Activated gamma-delta T cell (primary cell): ENCODE results near the gene NSA2.
"Not testable (repeated sequence)": the region's sequence is repeated elsewhere in the genome, so short reads cannot be mapped to it uniquely, and the experiment has no call there.

Experiments used
- DNase-seq: peaks from one replicate; lab custom pipeline; 2025; lab: John Stamatoyannopoulos, UW
- total RNA-seq, 2 donors: gene quantifications; one replicate each; lab custom pipeline; 2026; lab: John Stamatoyannopoulos, UW

NSA2 gene
- 114 to 125 reads per million in 2 donors for total RNA-seq

DNA sequence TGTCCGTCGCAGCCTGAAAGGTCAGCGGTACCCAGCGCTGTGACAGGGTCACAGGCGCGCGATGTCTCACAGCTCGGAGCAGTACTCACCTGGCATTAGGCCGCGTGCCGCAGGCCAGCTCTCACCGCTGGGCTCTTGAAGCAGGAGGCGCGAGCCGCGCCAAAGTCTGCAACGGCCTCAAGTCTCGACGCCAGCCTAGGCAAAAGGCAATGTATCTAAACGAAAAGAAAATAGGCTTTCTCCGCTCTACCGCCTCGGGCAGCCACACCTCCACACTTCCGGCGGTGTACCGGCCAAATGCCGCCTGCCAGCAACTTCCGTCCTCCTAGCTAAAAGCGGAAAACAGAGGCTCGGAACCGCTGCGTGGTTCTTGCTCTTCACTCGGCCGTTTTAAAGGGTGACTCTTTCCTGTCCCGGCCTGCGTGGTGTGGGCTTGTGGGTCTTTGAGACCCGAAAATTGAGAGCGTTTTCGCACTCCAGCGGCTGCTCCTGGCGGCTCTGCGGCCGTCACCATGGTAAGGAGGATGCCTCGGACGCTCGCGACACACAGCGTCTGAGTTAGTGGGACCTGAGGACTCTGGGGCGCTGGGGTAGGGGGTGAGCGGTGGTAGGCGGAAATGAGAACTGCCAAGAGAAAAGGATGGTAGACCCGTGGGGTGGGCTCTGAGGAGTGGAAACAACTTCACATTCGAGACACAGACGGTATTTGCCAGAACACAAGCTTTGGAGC lies at the start of gene NSA2, which contains the start of gene GFM2:
NSA2 (plus strand) TSS at position 401 of the 730 bp plus-strand sequence; CDS start at position 513, 112 bp downstream.
GFM2 (minus strand) TSS at position 269 of the 730 bp plus-strand sequence. CDS start 3,375 bp downstream, outside the sequence.
- DNase-seq, result peak; percentile 78

DNA sequence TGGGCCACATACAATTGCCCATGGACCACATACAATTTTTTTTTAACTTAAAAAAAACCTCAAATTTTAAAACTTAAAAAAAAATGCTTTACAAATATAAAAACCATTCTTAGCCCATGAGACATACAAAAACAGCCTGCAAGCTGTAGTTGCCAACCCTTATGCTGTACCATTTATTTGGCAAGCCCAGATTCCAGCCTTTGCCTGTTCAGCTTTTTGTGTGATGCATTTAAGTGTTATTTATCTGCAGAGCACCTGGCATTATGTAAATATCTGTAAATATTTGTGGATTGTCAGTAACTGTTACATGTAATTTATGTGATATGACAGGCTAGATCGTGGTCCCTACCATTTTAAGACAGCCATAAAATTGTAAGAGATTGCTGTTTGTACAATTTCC lies 49.5 kb upstream of the NSA2 start:
- no peak for DNase-seq

DNA sequence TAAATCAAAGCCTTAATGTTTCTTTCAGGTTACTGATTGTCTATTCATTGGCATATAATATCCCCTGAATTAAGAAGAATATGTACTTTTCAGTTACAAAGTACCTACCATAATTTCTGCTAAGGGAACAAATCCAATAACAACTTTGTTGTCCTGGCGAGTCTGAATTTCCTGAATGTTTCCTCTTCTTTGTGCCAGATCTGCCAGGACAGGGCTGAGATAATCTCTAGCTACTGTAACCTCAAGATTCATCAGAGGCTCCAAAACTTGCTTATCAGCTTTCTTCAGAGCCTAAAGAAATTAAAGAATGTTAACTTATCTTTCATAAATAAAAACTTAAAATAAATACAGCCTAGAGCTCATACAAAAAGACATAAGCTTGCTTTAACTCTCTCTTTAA lies 44.8 kb upstream of the NSA2 start:
- no peak for DNase-seq

DNA sequence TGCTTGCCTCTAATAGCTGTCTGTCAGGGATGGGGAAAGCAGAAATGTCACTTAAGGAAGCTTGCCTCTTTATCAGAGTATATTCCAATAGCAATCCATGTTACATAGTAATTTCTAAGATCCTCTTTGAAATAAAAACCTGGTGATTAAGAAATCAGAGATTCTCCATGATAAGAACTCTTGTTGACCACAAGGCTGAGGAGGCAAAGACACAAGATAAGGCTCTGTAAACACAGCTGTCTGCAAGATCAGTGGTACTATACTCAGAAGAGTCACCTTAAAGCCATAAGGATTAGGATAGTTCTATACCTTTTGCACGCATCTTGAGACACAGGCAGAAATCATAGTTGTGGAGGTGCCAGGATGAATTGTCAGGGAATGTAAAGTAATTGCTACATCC lies 41.7 kb upstream of the NSA2 start:
- no peak for DNase-seq

DNA sequence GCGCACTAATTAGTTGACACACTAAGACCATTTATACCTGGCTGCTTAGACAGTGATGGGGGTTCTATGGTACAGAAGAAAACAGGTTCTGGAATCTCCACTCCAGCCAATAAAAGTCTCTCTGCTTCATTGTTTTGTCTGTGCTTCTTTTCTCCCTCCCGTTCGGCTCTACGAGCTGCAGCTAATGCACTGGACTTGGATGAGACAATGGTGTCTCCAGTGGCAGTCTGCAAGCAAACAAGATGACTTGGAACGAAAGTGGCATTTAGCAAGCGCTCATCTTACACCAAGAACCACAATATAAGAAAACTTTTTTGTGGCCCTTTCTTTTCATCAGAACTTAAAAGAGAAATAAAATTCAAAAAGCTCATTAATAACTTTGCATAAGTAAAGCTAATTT lies 30.3 kb upstream of the NSA2 start:
- no peak for DNase-seq

DNA sequence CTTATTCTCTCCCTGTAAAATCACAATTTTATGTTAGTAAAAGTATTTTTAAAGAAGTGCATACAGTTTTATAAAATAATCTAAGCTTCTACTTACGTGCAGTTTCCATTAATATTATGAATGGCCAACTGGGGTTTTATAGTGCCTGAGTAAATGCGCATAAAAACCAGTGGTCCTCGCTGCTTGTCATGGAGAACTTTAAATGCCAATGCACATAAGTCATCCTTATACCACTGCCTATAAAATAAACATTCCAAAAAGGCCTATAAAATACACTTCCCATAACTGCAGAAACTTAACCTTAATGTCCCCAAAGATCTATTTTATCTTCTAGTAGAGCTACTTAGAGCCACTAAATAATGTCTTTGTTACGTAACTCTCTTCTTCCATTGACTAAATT lies 28.6 kb upstream of the NSA2 start:
- no peak for DNase-seq

DNA sequence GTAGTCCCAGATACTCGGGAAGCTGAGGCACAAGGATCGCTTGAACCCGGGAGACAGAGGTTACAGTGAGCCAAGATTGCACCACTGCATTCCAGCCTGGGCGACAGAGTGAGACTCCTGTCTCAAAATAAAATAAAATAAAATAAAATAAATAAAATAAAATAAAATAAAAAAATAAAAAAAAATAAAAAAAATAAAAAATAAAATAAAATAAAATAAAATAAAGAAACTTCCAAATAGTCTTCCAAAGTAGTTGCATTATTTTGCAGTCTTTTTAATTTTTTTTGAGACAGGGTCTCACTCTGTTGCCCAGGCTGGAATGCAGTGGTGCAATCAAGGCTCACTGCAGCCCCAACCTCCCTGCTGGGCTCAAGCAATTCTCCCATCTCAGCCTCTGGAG lies 18.3 kb upstream of the NSA2 start:
- not testable (repeated sequence) for DNase-seq

DNA sequence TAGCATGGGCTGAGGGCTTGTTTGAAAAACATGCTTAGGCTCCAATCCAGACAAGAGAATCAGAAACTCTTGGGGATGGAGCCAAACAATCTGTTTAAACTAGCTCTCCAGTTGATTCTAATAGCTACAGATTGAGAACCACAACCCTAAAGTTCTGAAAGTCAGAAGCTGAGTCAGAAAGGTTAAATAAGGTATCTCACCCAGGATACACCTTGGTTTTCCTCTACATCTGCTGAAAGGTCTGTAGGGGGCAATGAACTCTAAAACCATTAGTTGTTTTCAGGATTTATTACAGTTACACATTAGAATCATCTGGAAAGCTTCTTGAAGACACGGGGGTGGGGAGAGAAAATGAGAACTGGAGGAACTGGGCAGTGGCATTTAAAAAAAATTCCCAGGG lies 5.8 kb upstream of the NSA2 start:
- DNase-seq, result no peak

DNA sequence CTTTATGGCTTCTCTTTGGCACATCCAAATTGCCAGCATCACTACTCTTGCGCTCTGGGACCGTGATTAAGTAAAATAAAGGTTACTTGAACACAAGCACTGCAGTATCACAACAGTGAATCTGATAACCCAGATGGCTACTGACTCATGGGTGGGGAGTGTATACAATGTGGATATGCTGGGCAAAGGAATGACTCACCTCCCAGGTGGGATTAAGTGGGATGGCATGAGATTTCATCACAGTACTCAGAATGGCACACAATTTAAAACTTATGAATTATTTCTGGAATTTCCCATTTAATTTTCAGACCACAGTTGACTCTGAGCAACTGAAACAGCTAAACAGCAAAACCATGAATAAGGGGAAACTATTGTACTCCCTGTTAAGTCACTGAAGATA lies 4.5 kb upstream of the NSA2 start:
- no peak for DNase-seq

DNA sequence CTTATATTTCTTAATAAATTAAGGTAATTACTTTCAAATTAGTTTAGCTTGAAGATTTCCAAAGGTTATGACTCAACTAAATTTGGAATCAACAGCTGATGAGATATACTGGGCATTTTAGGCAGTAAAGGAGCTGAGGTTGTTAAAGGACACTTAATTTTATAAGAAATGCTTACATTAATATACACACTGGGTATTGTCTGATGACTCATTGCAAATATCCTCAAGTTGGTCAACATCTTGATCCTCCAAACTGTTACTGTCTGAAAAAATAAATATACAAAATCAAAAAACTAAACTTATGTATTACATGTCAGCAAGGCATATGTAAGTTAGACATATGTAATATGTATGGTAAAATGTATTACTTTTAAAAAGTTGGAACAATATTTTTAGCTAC lies 3.5 kb upstream of the NSA2 start:
- DNase-seq, result no peak

DNA sequence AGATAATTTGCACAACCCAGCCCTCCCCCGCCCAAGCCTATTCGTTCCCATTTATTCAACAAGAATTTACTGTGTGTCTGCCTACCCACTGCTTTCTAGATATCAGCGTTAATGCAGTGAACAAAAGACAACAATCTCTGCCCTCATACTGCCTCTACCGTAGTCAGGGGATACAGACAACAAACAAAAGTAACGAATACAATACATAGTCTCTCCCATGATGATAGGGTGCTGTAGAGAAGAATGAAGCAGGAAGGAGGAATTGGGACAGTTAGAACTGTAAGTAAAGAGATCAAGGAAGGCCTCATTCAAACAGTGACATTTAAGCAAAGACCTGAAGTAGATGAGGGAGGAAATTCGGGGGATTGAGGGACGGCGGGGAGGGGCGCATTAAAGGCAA lies 1.8 kb upstream of the NSA2 start:
- DNase-seq, result no peak

DNA sequence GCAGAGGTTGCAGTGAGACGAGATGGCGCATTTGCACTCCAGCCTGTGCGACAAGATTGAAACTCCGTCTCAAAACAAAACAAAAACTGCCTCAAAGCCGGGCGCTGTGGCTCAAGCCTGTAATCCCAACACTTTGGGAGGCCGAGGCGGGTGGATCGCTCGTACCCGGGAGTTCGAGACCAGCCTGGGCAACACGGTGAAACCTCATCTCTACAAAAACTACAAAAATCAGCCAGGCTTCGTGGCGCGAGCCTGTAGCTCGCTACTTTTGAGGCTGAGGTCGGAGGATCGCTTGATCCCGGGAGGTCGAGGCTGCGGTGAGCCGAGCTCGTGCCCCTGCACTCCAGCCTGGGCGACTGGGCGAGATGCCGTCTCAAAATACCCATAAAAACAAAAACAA lies 1.1 kb upstream of the NSA2 start:
- no peak for DNase-seq

DNA sequence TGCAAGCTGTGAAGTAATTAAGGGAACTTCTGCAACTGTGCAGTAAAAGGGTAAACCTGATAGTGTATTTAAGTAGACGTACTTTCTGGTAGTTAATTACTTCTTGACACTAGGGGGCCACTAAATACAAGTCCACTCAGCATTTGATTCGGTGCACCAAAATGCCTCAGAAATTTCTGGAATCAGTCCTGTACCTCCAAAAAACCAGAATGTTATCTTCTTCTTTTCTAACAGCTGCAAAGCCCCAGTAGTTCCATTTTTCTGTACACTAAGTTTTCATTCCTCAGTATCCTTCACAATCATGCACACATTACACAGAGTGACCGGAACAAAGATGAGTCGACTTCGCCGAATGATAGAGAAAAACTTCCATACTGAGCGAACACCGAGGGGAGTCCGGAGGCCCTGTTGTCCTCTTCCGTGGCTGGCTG lies 616 bp upstream of the NSA2 start:
- DNase-seq, result no peak

DNA sequence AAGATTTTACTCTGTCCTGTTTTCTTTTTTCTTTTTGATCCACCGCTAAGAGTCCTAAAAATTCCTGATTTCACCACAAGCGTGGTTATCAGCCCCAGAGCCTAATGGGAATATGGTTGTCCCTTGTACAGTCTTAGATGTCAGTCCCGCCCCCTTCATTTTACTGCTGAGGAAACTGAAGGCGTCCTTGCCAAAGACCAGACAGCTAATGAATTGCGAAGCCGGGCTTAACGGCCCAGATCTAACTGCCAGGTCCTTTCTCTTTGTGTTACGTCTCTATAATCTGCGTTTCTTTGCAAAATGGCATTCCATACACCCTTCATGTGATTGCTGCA lies 497 bp downstream of the NSA2 start:
- DNase-seq, result no peak

DNA sequence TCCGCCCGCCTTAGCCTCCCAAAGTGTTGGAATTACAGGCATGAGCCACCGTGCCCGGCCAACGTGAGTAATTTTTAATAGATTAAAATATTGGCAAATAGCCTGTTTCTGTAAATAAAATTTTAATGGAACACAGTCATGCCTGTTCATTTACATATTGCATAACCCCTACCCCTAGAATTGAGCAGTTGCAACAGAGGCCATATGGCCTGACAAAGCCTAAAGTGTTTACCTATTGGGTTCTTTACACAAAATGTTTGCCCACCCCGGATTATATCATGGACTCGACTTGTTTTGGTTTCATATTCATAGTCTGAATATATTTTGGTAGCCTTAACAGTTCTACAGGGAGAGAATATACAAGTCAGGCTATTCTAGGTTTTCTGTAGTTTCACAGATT lies 5.3 kb downstream of the NSA2 start:
- no peak for DNase-seq

DNA sequence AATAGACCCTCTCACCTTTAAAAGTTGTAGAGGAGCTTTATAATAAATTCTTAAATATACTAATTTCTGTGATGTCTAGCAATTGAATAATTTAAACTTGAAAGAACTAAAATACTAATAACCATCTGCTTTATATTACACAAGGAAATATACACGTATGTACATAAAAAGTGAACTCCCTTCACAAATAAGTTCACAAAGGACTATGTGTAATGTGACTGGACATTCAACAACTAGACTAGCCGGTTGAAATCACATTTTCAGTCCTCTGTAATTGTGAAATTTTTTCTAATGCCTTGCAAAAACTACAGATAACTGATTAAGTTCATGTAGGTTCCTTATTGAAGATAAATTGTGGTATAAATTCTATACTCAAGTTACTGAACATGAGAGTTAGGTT lies 11.6 kb downstream of the NSA2 start:
- no peak for DNase-seq

DNA sequence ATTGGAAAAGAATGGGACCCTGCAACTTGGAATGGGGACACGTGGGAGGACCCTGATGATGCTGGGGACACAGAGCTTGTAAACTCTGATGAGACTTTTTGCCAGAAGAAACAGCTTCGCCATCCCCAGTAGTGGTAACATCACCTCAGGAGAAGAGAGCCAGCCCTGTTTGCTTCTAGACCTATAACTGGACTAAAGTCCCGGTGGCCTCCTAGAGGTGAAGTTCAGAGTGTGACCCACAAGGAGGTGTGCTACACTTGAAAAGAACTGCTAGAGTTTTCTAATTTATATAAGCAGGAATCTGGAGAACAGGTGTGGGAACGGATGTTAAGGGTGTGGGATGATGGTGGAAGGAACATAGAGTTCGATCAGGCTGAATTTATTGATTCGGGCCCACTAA lies 19.8 kb downstream of the NSA2 start:
- DNase-seq, result no peak

DNA sequence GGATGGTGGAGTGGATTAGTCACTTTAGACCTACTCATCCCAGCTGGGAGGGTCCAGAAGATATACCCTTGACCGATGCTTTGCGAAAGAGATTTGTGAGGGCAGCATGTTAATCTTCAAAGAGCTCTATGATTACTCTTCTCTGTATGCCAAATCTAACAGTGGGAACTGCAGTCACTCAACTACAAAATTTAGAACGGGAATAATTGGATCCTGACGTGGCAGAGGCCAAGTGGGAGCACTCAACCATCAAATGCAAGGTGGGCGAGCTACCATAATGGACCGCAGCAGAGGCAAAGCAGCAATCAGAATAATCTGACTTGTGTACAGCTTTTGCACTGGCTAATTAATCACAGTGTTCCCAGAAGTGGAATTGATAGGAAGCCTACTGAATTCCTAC lies 20.4 kb downstream of the NSA2 start:
- DNase-seq, result no peak

DNA sequence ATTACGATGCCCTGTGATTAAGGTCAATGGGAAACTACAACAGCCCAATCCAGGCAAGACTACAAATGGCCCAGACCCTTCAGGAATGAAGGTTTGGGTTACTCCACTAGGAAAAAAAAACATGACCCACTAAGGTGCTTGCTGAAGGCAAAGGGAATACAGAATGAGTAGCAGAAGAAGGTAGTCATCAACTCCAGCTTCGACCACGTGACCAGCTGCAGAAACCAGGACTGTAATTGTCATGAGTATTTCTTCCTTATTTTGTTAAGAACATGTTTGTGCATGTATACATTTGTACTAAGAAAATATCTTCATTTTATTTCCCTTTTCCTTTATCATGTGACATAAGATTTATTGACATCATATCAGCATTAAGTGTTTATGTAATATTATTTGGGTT lies 24.6 kb downstream of the NSA2 start:
- DNase-seq, result not testable (repeated sequence)

DNA sequence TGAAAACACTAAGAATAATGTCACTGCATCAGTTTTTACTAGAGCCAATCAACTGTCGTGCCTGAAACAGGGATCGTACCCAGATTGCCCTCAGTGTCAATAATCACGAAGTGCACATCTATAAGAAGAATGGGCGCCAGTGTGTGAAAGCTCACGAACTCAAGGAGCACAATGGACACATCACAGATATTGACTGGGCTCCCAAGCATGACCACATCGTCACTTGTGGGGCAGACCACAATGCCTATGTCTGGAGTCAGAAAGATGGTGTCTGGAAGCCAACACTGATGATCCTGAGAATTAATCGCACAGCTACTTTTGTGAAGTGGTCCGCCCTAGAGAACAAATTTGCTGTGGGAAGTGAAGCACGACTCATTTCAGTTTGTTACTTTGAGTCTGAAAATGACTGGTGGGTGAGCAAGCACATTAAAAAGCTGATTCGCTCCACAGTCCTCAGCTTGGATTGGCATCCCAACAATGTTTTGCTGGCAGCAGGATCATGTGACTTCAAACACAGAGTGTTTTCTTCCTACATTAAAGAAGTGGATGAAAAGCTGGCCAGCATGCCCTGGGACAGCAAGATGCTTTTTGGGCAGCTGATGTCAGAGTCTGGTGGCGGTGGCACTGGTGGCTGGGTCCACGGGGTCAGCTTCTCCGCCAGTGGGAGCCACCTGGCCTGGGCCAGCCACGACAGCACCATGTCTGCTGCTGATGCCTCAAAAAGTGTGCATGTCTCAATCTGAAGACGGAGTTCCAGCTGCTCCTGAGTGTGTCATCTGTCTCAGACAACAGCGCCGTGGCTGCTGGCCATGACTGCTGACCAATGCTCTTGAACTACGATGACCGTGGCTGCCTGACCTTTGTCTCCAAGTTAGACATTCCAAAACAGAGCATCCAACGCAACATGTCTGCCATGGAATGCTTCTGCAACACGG lies 32.2 kb downstream of the NSA2 start:
- no peak for DNase-seq

DNA sequence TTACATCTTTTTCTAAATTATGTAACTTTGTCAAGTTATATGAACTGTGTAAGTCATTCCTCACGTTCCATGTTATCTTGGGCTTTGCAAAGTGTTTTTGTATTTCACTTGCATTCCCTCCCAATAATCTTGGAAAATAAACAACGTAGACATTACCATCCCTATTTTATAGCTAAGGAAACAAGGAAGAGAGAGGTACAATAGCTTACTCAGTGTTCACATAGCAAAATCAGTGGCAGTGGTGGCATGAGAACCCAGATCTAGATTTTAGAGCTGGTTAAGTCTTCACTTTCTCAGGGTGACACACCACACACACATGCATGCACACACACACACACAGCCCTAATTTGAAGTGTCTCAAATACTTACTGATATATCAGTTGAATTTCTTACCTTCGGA lies 34.1 kb downstream of the NSA2 start:
- no peak for DNase-seq

DNA sequence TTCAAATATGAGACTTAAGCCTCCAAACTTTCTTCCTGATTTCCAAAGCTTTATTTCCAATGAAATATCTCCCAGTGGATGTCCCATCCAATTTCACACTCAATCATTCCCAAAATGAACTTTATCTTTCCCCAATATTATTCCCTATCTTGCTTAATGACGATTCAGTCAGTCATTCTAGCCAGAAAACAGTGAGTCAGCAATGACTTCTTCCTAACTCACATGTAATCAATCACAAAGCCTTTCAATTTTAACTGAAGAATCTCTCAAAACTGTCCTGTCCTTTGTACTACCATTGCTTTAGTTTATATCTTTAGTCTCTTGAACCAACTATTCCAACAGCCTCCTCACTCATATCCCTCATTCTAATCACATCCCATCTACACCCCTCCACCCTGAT lies 34.9 kb downstream of the NSA2 start:
- DNase-seq, result no peak

DNA sequence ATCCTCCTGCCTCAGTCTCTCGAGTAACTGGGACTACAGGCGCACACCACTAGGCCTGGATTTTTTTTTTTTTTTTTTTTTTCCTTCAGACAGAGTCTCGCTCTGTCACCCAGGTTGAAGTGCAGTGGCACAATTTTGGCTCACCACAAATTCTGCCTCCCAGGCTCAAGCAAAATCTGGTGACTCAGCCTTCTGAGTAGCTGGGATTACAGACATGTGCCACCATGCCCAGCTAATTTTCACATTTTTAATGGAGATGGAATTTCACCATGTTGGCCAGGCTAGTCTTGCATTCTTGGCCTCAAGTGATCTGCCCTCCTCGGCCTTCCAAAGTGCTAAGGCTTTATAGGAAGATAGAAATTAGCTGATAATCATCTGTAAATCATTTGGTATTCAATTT lies 43.9 kb downstream of the NSA2 start:
- no peak for DNase-seq
